K562 (cell line): Measurements from ENCODE around the gene VAMP8. TPM values are rescaled to one million over a fixed set of nuclear protein-coding genes. Genes with fewer than 3 reads are reported as not detected.

ENCODE experiments used
- MTA2 ChIP-seq: fragments of 450-650 bp; IDR thresholded peaks from 2 replicates; pipeline ENCODE4 v1.6.1; 2016; ENCODE audit warnings: low read depth
- SNRNP70 ChIP-seq: fragments of 200-400 bp; formaldehyde crosslinking; optimal IDR thresholded peaks from 2 replicates; pipeline ENCODE3; 2017; ENCODE audit warnings: low read depth, low read length
- TRIM24 ChIP-seq, 2 experiments: fragments of 450-650 bp; IDR thresholded peaks; 2 replicates each; pipeline ENCODE4 v1.6.1; 2016
- polyA plus RNA-seq, 8 experiments: library from polyadenylated mRNA; depleted of rRNA in 4 of 8; stranded (reverse) in 5 of 8; unstranded in 3 of 8; fragments of >200 nt; fragmentation: Nextera tagmentation in 2 of 8; fragmentation: Illumina TruSeq in 1 of 8; extraction: Ambion mirVana in 2 of 8; extraction: Trizol in 1 of 8; gene quantifications; 2 replicates each; pipeline versions ENCODE4 v1.2.1 to v1.2.3, GENCODE V29; 2011 to 2014; ENCODE audit warnings: inconsistent platforms in 1 of 8, missing spikeins in 1 of 8
- total RNA-seq, 7 experiments: library from RNA; depleted of rRNA in 6 of 7; stranded (reverse); fragments of >200 nt in 6 of 7; fragmentation: Illumina TruSeq in 2 of 7; extraction: Trizol in 2 of 7; gene quantifications; 2 replicates each; pipeline versions ENCODE4 v1.2.1 to v1.2.3, GENCODE V29; 2011 to 2021; ENCODE audit warnings: low replicate concordance in 1 of 7
- TF ChIP-seq, protein P1 (sequence below): sonication (generic); formaldehyde crosslinking; IDR thresholded peaks from 2 replicates; pipeline ENCODE4 v1.8.1; 2023; ENCODE audit warnings: mild to moderate bottlenecking, missing genetic modification reagents
- TF ChIP-seq, protein P2 (sequence below): fragments of 250-450 bp; sonication (Bioruptor Pico); IDR thresholded peaks from 2 replicates; pipeline ENCODE4 v1.4.0; 2020
- TF ChIP-seq, protein P3 (sequence below), 2 experiments: fragments of 450-650 bp; IDR thresholded peaks; 2 replicates each; pipeline ENCODE4 v1.6.1; 2016
- TF ChIP-seq, protein P4 (sequence below): fragments of 450-650 bp; IDR thresholded peaks from 2 replicates; pipeline ENCODE4 v1.6.1; 2016; ENCODE audit warnings: mild to moderate bottlenecking, moderate library complexity

The VAMP8 gene
- total and polyA plus RNA-seq, 9 of the 15 experiments (the other 6 are each of a cell fraction or from before 2014, with no cell fraction given): 107 to 571 (median 248) TPM

DNA sequence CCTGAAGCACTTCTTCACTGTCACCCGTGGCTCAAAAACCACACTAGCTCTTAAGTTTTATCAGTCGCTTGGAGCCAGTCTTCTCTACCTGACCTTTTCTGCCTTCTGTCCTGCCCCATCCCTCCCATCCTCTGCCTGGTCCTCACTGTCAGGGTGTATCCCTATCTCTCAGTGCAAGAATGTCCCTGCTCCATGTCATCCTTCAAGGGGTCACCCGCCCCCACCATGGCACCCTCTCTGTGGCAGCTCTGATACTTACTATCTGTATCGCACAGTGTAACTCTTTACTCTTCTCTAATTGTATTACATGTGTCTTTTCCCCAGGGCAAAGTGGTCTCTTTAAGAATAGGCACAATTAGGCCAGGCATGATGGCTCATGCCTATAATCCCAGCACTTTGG is 11.3 kb downstream of the VAMP8 start (continued):
- TF ChIP-seq, protein P1, sequence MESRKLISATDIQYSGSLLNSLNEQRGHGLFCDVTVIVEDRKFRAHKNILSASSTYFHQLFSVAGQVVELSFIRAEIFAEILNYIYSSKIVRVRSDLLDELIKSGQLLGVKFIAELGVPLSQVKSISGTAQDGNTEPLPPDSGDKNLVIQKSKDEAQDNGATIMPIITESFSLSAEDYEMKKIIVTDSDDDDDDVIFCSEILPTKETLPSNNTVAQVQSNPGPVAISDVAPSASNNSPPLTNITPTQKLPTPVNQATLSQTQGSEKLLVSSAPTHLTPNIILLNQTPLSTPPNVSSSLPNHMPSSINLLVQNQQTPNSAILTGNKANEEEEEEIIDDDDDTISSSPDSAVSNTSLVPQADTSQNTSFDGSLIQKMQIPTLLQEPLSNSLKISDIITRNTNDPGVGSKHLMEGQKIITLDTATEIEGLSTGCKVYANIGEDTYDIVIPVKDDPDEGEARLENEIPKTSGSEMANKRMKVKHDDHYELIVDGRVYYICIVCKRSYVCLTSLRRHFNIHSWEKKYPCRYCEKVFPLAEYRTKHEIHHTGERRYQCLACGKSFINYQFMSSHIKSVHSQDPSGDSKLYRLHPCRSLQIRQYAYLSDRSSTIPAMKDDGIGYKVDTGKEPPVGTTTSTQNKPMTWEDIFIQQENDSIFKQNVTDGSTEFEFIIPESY (CRISPR knock-in tag): no peak
- peak in 1 of 2 experiments; percentile 40; a peak in 2 of 4 replicates for TF ChIP-seq TRIM24 (IDR thresholded peaks at IDR 0.05)
- no peak for TF ChIP-seq MTA2
- TF ChIP-seq, protein P2, sequence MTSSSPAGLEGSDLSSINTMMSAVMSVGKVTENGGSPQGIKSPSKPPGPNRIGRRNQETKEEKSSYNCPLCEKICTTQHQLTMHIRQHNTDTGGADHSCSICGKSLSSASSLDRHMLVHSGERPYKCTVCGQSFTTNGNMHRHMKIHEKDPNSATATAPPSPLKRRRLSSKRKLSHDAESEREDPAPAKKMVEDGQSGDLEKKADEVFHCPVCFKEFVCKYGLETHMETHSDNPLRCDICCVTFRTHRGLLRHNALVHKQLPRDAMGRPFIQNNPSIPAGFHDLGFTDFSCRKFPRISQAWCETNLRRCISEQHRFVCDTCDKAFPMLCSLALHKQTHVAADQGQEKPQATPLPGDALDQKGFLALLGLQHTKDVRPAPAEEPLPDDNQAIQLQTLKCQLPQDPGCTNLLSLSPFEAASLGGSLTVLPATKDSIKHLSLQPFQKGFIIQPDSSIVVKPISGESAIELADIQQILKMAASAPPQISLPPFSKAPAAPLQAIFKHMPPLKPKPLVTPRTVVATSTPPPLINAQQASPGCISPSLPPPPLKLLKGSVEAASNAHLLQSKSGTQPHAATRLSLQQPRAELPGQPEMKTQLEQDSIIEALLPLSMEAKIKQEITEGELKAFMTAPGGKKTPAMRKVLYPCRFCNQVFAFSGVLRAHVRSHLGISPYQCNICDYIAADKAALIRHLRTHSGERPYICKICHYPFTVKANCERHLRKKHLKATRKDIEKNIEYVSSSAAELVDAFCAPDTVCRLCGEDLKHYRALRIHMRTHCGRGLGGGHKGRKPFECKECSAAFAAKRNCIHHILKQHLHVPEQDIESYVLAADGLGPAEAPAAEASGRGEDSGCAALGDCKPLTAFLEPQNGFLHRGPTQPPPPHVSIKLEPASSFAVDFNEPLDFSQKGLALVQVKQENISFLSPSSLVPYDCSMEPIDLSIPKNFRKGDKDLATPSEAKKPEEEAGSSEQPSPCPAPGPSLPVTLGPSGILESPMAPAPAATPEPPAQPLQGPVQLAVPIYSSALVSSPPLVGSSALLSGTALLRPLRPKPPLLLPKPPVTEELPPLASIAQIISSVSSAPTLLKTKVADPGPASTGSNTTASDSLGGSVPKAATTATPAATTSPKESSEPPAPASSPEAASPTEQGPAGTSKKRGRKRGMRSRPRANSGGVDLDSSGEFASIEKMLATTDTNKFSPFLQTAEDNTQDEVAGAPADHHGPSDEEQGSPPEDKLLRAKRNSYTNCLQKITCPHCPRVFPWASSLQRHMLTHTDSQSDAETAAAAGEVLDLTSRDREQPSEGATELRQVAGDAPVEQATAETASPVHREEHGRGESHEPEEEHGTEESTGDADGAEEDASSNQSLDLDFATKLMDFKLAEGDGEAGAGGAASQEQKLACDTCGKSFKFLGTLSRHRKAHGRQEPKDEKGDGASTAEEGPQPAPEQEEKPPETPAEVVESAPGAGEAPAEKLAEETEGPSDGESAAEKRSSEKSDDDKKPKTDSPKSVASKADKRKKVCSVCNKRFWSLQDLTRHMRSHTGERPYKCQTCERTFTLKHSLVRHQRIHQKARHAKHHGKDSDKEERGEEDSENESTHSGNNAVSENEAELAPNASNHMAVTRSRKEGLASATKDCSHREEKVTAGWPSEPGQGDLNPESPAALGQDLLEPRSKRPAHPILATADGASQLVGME (CRISPR knock-in tag): no peak
- no peak for TF ChIP-seq SNRNP70
- TF ChIP-seq, protein P3, sequence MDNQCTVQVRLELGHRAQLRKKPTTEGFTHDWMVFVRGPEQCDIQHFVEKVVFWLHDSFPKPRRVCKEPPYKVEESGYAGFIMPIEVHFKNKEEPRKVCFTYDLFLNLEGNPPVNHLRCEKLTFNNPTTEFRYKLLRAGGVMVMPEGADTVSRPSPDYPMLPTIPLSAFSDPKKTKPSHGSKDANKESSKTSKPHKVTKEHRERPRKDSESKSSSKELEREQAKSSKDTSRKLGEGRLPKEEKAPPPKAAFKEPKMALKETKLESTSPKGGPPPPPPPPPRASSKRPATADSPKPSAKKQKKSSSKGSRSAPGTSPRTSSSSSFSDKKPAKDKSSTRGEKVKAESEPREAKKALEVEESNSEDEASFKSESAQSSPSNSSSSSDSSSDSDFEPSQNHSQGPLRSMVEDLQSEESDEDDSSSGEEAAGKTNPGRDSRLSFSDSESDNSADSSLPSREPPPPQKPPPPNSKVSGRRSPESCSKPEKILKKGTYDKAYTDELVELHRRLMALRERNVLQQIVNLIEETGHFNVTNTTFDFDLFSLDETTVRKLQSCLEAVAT (IDR thresholded peaks at IDR 0.05): no peak
- TF ChIP-seq, protein P4, sequence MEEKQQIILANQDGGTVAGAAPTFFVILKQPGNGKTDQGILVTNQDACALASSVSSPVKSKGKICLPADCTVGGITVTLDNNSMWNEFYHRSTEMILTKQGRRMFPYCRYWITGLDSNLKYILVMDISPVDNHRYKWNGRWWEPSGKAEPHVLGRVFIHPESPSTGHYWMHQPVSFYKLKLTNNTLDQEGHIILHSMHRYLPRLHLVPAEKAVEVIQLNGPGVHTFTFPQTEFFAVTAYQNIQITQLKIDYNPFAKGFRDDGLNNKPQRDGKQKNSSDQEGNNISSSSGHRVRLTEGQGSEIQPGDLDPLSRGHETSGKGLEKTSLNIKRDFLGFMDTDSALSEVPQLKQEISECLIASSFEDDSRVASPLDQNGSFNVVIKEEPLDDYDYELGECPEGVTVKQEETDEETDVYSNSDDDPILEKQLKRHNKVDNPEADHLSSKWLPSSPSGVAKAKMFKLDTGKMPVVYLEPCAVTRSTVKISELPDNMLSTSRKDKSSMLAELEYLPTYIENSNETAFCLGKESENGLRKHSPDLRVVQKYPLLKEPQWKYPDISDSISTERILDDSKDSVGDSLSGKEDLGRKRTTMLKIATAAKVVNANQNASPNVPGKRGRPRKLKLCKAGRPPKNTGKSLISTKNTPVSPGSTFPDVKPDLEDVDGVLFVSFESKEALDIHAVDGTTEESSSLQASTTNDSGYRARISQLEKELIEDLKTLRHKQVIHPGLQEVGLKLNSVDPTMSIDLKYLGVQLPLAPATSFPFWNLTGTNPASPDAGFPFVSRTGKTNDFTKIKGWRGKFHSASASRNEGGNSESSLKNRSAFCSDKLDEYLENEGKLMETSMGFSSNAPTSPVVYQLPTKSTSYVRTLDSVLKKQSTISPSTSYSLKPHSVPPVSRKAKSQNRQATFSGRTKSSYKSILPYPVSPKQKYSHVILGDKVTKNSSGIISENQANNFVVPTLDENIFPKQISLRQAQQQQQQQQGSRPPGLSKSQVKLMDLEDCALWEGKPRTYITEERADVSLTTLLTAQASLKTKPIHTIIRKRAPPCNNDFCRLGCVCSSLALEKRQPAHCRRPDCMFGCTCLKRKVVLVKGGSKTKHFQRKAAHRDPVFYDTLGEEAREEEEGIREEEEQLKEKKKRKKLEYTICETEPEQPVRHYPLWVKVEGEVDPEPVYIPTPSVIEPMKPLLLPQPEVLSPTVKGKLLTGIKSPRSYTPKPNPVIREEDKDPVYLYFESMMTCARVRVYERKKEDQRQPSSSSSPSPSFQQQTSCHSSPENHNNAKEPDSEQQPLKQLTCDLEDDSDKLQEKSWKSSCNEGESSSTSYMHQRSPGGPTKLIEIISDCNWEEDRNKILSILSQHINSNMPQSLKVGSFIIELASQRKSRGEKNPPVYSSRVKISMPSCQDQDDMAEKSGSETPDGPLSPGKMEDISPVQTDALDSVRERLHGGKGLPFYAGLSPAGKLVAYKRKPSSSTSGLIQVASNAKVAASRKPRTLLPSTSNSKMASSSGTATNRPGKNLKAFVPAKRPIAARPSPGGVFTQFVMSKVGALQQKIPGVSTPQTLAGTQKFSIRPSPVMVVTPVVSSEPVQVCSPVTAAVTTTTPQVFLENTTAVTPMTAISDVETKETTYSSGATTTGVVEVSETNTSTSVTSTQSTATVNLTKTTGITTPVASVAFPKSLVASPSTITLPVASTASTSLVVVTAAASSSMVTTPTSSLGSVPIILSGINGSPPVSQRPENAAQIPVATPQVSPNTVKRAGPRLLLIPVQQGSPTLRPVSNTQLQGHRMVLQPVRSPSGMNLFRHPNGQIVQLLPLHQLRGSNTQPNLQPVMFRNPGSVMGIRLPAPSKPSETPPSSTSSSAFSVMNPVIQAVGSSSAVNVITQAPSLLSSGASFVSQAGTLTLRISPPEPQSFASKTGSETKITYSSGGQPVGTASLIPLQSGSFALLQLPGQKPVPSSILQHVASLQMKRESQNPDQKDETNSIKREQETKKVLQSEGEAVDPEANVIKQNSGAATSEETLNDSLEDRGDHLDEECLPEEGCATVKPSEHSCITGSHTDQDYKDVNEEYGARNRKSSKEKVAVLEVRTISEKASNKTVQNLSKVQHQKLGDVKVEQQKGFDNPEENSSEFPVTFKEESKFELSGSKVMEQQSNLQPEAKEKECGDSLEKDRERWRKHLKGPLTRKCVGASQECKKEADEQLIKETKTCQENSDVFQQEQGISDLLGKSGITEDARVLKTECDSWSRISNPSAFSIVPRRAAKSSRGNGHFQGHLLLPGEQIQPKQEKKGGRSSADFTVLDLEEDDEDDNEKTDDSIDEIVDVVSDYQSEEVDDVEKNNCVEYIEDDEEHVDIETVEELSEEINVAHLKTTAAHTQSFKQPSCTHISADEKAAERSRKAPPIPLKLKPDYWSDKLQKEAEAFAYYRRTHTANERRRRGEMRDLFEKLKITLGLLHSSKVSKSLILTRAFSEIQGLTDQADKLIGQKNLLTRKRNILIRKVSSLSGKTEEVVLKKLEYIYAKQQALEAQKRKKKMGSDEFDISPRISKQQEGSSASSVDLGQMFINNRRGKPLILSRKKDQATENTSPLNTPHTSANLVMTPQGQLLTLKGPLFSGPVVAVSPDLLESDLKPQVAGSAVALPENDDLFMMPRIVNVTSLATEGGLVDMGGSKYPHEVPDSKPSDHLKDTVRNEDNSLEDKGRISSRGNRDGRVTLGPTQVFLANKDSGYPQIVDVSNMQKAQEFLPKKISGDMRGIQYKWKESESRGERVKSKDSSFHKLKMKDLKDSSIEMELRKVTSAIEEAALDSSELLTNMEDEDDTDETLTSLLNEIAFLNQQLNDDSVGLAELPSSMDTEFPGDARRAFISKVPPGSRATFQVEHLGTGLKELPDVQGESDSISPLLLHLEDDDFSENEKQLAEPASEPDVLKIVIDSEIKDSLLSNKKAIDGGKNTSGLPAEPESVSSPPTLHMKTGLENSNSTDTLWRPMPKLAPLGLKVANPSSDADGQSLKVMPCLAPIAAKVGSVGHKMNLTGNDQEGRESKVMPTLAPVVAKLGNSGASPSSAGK: no peak
